Measurements from ENCODE around the gene AHDC1. TPM values are rescaled to one million over a fixed set of nuclear protein-coding genes. Genes with fewer than 3 reads are reported as not detected.

AHDC1 gene
- total and polyA plus RNA-seq, 9 of the 15 experiments (the other 6 are each of a cell fraction or from before 2014, with no cell fraction given) = 0.21 to 36.4 (median 4.7) TPM

GRCh38 chr1:27603309-27603680 lies 649 bp downstream of the AHDC1 start (continued):
- TF ChIP-seq THAP12 (CRISPR knock-in tag; IDR thresholded peaks at IDR 0.05) (0 out of 2 replicates have a peak, but pooled peaks have one; percentile 9), HNRNPL (IDR thresholded peaks at IDR 0.05; ENCODE audit: low read depth, low read length) (no peak; the same call in 1 of the 2 replicates), MTA3 (IDR thresholded peaks at IDR 0.05; ENCODE audit: borderline replicate concordance) (0 out of 2 replicates have a peak, but pooled peaks have one; percentile 34), TFAM (CRISPR knock-in tag; conservative IDR thresholded peaks at IDR 0.05) (no peak), STAT5A (IDR thresholded peaks at IDR 0.05; ENCODE audit: borderline replicate concordance, low read length) (no peak), MXI1 (IDR thresholded peaks at IDR 0.05; ENCODE audit: low read depth, low read length) (0 out of 2 replicates have a peak, but pooled peaks have one; percentile 41), HINFP (tag; conservative IDR thresholded peaks at IDR 0.05; ENCODE audit: low read depth) (no peak), TOE1 (IDR thresholded peaks at IDR 0.05; ENCODE audit: borderline replicate concordance) (no peak), TOE1 (CRISPR knock-in tag; IDR thresholded peaks at IDR 0.05; ENCODE audit: borderline replicate concordance, low read depth) (no peak), HMBOX1 (IDR thresholded peaks at IDR 0.05) (no peak), RBBP5 (IDR thresholded peaks at IDR 0.05; ENCODE audit: borderline replicate concordance, insufficient read depth, low read length, poor library complexity, severe bottlenecking) (peak; percentile 40), NFATC3 (IDR thresholded peaks at IDR 0.05) (peak; percentile 95), ESRRA (IDR thresholded peaks at IDR 0.05; ENCODE audit: borderline replicate concordance, low read depth) (0 out of 2 replicates have a peak, but pooled peaks have one; percentile 17), ERF (CRISPR knock-in tag; IDR thresholded peaks at IDR 0.05) (peak; percentile 80; the same call in 1 of the 2 replicates), SAFB (IDR thresholded peaks at IDR 0.05; ENCODE audit: borderline replicate concordance, low read depth, low read length) (0 out of 2 replicates have a peak, but pooled peaks have one; percentile 32), HNRNPK (IDR thresholded peaks at IDR 0.05; ENCODE audit: low read depth, low read length, poor library complexity, severe bottlenecking) (peak; percentile 52)
- TF ChIP-seq, protein P1, sequence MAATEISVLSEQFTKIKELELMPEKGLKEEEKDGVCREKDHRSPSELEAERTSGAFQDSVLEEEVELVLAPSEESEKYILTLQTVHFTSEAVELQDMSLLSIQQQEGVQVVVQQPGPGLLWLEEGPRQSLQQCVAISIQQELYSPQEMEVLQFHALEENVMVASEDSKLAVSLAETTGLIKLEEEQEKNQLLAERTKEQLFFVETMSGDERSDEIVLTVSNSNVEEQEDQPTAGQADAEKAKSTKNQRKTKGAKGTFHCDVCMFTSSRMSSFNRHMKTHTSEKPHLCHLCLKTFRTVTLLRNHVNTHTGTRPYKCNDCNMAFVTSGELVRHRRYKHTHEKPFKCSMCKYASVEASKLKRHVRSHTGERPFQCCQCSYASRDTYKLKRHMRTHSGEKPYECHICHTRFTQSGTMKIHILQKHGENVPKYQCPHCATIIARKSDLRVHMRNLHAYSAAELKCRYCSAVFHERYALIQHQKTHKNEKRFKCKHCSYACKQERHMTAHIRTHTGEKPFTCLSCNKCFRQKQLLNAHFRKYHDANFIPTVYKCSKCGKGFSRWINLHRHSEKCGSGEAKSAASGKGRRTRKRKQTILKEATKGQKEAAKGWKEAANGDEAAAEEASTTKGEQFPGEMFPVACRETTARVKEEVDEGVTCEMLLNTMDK (IDR thresholded peaks at IDR 0.05; ENCODE audit: borderline replicate concordance, insufficient read depth, low read depth, low read length, poor library complexity, severe bottlenecking) = peak; percentile 0
- TF ChIP-seq, protein P2, sequence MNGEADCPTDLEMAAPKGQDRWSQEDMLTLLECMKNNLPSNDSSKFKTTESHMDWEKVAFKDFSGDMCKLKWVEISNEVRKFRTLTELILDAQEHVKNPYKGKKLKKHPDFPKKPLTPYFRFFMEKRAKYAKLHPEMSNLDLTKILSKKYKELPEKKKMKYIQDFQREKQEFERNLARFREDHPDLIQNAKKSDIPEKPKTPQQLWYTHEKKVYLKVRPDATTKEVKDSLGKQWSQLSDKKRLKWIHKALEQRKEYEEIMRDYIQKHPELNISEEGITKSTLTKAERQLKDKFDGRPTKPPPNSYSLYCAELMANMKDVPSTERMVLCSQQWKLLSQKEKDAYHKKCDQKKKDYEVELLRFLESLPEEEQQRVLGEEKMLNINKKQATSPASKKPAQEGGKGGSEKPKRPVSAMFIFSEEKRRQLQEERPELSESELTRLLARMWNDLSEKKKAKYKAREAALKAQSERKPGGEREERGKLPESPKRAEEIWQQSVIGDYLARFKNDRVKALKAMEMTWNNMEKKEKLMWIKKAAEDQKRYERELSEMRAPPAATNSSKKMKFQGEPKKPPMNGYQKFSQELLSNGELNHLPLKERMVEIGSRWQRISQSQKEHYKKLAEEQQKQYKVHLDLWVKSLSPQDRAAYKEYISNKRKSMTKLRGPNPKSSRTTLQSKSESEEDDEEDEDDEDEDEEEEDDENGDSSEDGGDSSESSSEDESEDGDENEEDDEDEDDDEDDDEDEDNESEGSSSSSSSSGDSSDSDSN (IDR thresholded peaks at IDR 0.05; ENCODE audit: borderline replicate concordance in 1 of 2, low read depth in 2 of 2, low read length in 2 of 2) = 0 out of 4 replicates have a peak, but pooled peaks of 1 of the 2 experiments have one; percentile 36

All from K562 (cell line).